ENCODE results near the gene C14orf119.

The C14orf119 gene

DNA sequence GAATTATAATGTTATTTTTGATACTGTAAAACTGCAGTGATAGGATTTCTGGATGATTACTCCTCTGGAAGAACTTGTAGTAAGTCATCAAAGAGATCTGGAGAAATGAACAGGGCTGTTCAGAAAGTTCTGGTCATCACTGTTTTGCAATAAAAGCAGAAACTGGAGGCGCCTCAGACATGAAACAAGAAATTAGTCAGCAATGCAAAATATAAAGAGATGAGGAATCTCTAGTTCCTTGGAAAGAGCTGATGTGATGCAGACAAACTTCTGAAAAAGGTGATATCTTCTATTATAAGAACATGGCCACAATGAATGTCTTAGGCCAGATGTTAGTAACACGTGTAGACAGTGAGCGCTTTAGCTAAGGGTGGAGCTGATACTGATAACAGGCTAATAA is 9.8 kb upstream of the C14orf119 start:
- no peak for DNase-seq (ENCODE audit: low spot score)
- CTCF ChIA-PET, result interaction anchor here (2.5 kb wide), 1 partner anchor 17 kb away, joined by 13 read pairs; no protein-coding TSS in a partner anchor
- no peak overlapping the region for H3K27ac ChIP-seq
- TF ChIP-seq, protein P1, sequence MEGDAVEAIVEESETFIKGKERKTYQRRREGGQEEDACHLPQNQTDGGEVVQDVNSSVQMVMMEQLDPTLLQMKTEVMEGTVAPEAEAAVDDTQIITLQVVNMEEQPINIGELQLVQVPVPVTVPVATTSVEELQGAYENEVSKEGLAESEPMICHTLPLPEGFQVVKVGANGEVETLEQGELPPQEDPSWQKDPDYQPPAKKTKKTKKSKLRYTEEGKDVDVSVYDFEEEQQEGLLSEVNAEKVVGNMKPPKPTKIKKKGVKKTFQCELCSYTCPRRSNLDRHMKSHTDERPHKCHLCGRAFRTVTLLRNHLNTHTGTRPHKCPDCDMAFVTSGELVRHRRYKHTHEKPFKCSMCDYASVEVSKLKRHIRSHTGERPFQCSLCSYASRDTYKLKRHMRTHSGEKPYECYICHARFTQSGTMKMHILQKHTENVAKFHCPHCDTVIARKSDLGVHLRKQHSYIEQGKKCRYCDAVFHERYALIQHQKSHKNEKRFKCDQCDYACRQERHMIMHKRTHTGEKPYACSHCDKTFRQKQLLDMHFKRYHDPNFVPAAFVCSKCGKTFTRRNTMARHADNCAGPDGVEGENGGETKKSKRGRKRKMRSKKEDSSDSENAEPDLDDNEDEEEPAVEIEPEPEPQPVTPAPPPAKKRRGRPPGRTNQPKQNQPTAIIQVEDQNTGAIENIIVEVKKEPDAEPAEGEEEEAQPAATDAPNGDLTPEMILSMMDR (conservative IDR thresholded peaks at IDR 0.05; ENCODE audit: low read depth), result no peak
- POLR2A ChIA-PET (ENCODE audit: low non-redundant PET), result no interaction called here

DNA sequence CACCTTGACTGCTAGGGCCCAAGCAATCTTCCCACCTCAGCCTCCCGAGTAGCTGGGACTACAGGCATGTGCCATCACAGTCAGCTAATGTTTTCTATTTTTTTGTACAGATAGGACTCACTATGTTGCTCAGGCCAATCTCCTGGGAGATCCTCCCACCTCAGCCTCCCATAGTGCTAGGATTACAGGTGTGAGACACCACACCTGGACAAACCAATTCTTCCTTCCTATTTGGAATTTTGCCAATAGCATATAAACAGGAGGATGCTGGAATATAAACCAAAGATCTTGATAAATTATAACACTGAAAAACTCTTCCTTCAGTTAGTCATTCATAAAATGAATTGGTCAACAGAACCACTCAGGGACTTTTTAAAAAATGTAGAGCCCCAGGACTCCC is 8.7 kb upstream of the C14orf119 start:
- CTCF ChIA-PET, result interaction anchor here (0.6 to 2.5 kb wide), 3 partner anchors 10 to 264 kb away, joined by 3 to 13 read pairs (median 4); no protein-coding TSS in a partner anchor
- POLR2A ChIA-PET (ENCODE audit: low non-redundant PET), result no interaction called here
- H3K27ac ChIP-seq, result no peak overlapping the region
- DNase-seq (ENCODE audit: low spot score), result no peak
- TF ChIP-seq, protein P1 (conservative IDR thresholded peaks at IDR 0.05; ENCODE audit: low read depth), result no peak

- no peak overlapping the region for H3K27ac ChIP-seq
- ChIA-PET POLR2A (ENCODE audit: low non-redundant PET) (no interaction called here), CTCF (interaction anchor here (0.8 to 3.4 kb wide), 2 partner anchors 12 to 19 kb away, joined by 3 to 15 read pairs; no protein-coding TSS in a partner anchor)
- no peak for DNase-seq (ENCODE audit: low spot score)
- TF ChIP-seq, protein P1 (conservative IDR thresholded peaks at IDR 0.05; ENCODE audit: low read depth), result no peak
Observed at GRCh38 chr14:23089498-23090253, 5.6 kb upstream of the C14orf119 start.

DNA sequence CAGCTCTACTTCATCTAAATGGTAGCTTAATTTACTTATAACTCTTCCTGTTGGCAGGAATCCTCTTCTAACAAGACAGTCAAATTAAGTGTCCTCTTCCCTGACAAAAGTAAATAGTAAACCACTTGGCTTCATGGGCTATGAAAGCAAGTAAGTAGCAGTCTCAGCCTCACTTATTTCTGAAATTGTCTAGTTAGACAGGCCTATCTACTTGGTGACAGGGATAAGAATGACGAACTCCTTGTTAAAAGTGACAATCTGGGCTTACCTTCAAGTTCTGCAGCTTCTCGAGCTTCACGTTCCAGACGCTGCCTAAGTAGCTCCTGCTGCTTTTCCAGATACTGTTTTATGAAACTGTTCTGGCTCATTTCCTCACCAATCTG is 5.1 kb upstream of the C14orf119 start:
- POLR2A ChIA-PET (ENCODE audit: low non-redundant PET), result no interaction called here
- CTCF ChIA-PET, result interaction anchor here (3.4 kb wide), 1 partner anchor 13 kb away, joined by 15 read pairs; no protein-coding TSS in a partner anchor
- TF ChIP-seq, protein P1 (conservative IDR thresholded peaks at IDR 0.05; ENCODE audit: low read depth), result no peak

DNA sequence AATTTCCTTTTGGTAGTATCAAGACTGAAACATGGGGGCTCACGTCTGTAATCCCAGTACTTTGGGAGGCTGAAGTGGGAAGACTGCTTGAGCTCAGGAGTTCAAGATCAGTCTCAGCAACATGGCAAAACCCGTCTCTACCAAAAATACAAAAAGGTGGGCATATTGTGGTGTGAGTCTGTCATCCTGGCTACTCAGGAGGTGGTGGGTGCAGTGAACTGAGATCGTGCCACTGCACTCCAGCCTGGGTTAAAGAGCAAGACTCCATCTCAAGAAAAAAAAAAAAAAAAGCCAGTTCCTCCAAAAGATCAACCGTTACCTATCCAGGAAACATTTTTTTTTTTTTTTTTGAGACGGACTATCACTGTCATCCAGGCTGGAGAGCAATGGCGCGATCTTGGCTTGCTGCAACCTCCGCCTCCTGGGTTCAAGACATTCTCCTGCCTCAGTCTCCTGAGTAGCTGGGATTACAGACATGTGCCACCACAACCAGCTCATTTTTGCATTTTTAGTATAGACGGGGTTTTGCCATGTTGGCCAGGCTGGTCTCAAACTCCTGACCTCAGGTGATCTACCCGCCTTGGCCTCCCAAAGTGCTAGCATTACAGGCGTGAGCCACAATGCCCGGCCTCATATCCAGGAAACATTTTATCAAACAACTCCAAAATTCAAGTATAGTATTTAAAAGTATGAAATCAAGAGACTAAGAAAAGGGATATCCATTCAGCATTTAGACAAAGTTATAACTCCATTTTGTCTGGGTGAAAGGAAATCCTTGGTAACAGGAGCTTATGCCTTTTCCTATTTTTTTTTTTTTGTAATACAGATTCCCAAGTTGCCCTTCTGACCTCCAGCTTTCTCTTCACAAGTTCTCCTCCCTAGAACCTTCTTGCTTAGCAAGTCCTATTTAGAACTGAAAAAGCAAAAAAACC is 3.7 kb upstream of the C14orf119 start:
- ChIA-PET POLR2A (ENCODE audit: low non-redundant PET) (no interaction called here), CTCF (interaction anchor here (0.9 to 3.4 kb wide), 3 partner anchors 10 to 14 kb away, joined by 3 to 15 read pairs (median 4); no protein-coding TSS in a partner anchor)
- no peak overlapping the region for H3K27ac ChIP-seq
- DNase-seq (ENCODE audit: low spot score), result no peak
- TF ChIP-seq, protein P1 (conservative IDR thresholded peaks at IDR 0.05; ENCODE audit: low read depth), result no peak

More for the DNA sequence above, 5.1 kb upstream of the C14orf119 start:
- no peak overlapping the region for H3K27ac ChIP-seq
- no peak for DNase-seq (ENCODE audit: low spot score)

GRCh38 chr14:23093104-23093503 is 2.2 kb upstream of the C14orf119 start:
- H3K27ac ChIP-seq, result no peak overlapping the region
- ChIA-PET POLR2A (ENCODE audit: low non-redundant PET) (no interaction called here), CTCF (interaction anchor here (3.4 kb wide), 1 partner anchor 16 kb away, joined by 15 read pairs; no protein-coding TSS in a partner anchor)
- DNase-seq (ENCODE audit: low spot score), result no peak
- TF ChIP-seq, protein P1 (conservative IDR thresholded peaks at IDR 0.05; ENCODE audit: low read depth), result no peak
